Measurements from ENCODE around the gene KRTAP4-8.
"Not testable (repeated sequence)": the region's sequence is repeated elsewhere in the genome, so short reads cannot be mapped to it uniquely, and the experiment has no call there.

The KRTAP4-8 gene

DNA sequence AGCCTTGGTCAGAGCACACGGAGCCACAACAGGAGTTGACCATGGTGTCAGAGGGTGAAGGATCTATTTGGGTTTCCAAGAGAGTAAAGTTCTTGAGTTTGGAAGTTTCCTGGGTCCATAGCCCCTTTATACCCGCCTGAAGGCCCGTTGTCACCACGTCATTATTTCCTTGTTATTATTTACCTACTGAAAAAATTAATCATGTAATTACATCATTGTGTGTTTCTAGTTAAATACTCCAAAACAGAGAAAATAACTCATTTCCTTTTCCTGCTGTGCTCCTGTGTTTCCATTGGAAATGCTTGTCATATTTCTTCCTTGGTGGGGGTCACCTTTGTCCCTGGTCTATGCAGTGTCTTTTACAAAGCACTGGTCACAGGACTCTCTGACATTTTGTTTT lies at the start of gene KRTAP4-8:
TSS of gene KRTAP4-8 (minus strand) at position 101 of the 400 bp plus-strand sequence. CDS start at position 43, 58 bp downstream.
- no peak for DNase-seq

- DNase-seq = no peak
Measured at GRCh38 chr17:41145261-41145660, 47.3 kb upstream of the KRTAP4-8 start.

GRCh38 chr17:41144846-41145245 lies 46.9 kb upstream of the KRTAP4-8 start:
- no peak for DNase-seq

DNA sequence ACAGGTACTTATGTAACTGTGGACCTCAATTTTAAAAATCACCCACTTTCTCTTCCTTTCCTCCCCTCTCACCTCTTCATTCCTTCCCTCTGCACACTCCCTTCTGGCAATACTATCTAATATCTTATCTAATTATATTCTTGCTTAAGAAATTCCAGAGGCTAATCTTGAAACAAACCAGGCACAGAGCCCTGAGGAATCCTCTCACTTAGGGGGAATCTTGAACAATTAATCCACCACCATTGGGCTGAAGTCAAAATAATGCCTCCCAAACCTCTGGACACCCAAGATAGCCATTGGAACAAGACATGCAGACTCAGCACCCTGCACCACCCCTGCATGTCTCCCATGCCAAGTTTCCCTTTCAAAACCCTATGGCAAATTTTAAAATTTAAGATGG lies 43.4 kb upstream of the KRTAP4-8 start:
- DNase-seq = no peak

GRCh38 chr17:41140360-41141131 lies 42.6 kb upstream of the KRTAP4-8 start, which contains the start of gene KRTAP4-6:
TSS of gene KRTAP4-6 (minus strand) at chr17:41140544. CDS start at chr17:41140487, 57 bp downstream.
- no peak for DNase-seq

DNA sequence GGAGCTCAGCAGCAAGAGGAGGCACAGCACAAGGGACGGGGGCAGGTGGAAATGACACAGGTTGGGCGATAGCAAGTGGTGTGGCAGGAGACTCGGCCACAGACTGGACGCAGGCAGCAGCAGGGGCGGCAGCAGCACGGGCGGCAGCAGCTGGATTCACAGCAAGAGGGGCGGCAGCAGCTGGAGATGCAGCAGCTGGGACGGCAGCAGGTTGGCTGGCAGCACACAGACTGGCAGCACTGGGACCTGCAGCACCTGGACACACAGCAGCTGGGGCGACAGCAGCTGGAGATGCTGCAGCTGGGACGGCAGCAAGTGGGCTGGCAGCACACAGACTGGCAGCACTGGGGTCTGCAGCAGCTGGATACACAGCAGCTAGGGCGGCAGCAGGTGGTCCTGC lies 41.9 kb upstream of the KRTAP4-8 start:
- not testable (repeated sequence) for DNase-seq

- no peak for DNase-seq
Measured at GRCh38 chr17:41133880-41134735, 36.2 kb upstream of the KRTAP4-8 start.

DNA sequence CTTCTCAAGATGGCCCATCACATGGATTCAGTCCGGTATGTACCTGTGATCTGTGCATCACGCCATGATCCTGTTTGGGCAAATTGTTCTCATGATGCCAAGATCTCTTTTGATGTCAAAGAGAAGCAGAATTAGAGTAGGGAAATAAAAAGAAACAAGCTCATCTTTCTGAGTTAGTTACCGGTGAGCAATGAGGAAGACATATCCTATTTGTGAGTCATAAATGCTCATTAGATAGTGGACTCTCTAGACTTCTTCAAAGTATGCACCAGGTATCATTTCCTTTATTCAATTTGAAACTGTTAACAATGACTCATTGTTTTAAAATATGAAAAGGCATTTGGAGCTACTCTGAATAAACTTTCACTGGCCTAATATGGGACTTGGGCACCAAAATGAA lies 34.0 kb upstream of the KRTAP4-8 start:
- no peak for DNase-seq

DNA sequence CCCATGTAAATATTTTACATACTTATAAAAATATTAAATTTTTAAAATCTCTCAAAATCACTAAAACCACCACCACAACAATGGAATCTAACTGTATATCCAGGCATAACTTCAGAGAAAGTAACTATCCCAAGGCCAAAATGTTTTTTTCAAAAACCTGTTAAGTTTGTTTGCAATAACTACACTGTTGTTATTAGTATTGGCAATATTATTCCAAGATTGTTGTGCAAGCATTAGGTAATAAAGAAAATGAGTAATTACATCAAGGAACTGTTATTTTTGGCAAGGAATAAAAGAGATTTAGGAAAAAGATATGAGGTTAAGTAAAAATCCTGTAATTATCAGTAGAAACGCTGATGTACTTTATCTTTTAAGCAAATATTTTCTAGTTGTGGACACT lies 29.4 kb upstream of the KRTAP4-8 start:
- DNase-seq = no peak

GRCh38 chr17:41126412-41126811 lies 28.5 kb upstream of the KRTAP4-8 start:
- DNase-seq = no peak

DNA sequence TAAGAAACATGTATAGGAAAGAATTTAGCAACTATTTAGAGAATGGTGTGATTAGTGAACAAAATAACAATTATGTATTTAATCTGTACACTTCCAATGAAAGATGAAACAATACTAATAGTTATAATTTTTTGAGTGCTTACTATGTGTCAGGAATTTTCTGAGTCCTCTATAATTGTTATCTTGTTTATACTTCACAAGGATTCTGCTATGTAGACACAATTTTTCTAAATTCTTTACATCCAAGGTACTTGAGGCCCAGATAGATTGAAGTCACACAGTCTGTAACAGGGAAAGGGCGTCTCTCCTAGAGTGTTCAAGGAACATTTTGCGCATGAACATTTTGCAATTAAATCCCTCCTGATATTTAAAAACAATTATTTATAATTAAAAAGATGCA lies 27.1 kb upstream of the KRTAP4-8 start:
- DNase-seq = no peak

GRCh38 chr17:41123991-41124371 lies 26.0 kb upstream of the KRTAP4-8 start, which contains the start of gene KRTAP4-12:
TSS of gene KRTAP4-12 (minus strand) at chr17:41124182. CDS start at chr17:41124122, 60 bp downstream.
- DNase-seq = not testable (repeated sequence)

DNA sequence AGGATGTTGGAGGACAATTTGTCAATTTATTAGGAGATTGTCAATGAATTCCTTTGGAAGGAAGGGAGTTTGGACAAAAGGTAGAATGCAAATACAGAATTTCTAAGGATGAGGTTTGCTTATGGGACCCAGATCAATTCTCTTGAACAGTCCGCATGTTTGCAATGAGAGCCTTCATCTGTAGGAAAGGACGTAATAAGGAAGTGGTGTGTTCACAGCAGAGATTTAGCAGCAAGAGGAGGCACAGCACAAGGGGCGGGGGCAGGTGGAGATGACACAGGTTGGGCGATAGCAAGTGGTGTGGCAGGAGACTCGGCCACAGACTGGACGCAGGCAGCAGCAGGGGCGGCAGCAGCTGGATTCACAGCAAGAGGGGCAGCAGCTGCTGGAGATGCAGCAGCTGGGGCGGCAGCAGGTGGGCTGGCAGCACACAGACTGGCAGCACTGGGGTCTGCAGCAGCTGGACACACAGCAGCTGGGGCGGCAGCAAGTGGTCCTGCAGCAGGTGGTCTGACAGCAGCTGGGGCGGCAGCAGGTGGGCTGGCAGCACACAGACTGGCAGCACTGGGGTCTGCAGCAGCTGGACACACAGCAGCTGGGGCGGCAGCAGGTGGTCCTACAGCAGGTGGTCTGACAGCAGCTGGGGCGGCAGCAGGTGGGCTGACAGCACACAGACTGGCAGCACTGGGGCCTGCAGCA lies 25.5 kb upstream of the KRTAP4-8 start:
- not testable (repeated sequence) for DNase-seq

- no peak for DNase-seq
Measured at GRCh38 chr17:41121742-41122141, 23.8 kb upstream of the KRTAP4-8 start.

- DNase-seq = not testable (repeated sequence)
Measured at GRCh38 chr17:41119696-41120690, 22.1 kb upstream of the KRTAP4-8 start.

DNA sequence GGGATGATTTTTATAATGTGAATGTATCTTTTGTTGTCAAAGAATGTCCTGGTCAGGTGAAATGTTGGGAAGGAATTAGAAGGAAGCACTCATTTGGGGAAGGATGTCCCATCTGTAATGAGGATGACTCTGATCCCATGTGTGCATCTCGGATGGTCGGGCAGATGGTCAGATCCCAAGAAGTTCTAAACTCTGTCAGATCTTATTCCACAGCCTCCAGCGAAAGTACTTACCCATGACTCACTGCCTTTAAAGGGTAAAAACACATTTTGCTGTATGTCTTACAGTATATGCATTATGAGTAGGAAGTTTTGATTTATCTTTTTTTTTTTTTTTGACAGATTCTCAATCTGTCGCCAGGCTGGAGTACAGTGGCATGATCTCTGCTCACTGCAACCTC lies 20.8 kb upstream of the KRTAP4-8 start:
- no peak for DNase-seq

DNA sequence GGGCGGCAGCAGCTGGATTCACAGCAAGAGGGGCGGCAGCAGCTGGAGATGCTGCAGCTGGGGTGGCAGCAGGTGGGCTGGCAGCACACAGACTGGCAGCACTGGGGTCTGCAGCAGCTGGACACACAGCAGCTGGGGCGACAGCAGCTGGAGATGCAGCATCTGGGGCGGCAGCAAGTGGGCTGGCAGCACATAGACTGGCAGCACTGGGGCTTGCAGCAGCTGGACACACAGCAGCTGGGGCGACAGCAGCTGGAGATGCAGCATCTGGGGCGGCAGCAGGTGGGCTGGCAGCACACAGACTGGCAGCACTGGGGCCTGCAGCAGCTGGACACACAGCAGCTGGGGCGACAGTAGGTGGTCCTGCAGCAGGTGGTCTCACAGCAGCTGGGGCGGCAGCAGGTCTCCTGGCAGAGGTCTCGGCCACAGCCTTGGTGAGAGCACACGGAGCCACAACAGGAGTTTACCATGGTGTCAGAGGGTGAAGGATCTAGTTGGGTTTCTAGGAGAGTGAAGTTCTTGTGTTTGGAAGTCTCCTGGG lies 20.0 kb upstream of the KRTAP4-8 start, which contains the start of gene KRTAP4-11:
TSS of gene KRTAP4-11 (minus strand) at position 528 of the 541 bp plus-strand sequence. CDS start at position 470, 58 bp downstream.
- not testable (repeated sequence) for DNase-seq

GRCh38 chr17:41116297-41116696 lies 18.4 kb upstream of the KRTAP4-8 start:
- no peak for DNase-seq

DNA sequence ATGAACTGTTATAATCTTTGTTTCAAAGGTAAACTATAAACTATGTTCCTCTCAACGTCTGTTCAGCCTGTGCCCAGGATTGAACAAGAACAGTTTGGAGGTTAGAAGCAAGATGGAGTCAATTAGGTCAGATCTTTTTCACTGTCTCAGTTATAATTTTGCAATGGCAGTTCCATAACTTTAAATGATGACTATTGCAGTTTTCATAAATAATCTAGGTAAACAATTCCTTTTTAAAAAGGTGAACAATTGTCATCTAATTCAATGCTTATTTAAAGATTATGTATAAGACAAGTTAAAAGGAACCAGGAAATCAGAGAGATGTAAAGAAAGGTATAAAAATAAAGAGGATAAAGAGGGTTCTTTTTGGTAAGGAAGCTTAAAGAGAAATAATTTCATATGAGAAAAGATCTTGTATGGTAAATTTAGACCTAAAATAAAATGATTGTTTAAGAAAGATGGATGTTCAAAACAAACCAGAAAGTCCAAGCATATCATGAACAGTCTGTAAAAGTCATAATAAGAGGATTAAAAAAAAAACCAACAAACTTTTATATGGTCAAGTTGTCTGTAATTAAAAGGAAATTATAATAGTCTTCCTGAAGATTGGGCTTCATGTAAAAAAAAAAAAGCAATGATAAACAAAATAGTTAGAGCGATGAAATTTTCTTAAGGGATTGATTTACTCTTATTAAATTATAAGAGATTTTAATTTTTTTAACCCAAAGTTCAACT lies 13.4 kb upstream of the KRTAP4-8 start:
- DNase-seq = no peak

DNA sequence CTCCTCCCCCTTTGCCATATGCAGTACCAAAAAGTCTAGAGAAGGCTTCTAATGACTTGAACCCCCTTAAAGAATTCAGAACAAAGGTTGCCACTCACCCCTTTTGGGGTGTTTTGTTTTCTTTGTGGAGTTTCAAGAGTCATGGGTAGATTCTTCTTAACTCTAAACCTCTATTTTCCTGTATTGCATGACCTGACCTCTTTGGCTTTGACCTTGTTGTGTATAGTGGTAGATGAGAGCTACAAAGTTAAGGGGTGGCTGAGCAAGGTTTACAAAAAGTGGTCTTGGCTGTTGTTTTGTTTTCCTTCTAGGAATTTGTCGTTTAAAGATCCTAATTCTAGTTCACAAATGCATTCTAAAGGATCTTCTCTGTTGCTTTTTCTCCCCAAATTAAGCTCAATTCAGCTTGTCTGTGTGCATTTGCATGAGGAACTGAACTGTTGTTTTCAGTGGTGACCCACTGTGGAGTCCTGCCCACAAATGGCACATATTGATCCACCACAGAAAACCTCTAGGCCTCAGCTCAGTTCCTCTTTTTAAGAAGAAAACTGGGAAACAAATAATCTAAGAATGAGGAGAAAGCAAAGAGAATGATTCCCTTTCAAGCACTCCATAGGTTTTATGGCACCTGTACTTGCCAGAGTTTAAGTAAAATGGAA lies 10.9 kb upstream of the KRTAP4-8 start:
- not testable (repeated sequence) for DNase-seq

Data from activated effector memory CD4-positive, alpha-beta T cell treated with anti-CD3 and anti-CD28 coated beads, Interleukin-2, amount 50 U/mL, for 16 hours (primary cell).